Testis (tissue), 2 donors: ENCODE results near the gene PSME2.

Experiments used
- CTCF ChIP-seq, 3 experiments: fragments of 450-650 bp in 2 of 3; fragments of 200-600 bp in 1 of 3; sonication (generic) in 1 of 3; IDR thresholded peaks; one replicate each; pipeline ENCODE4 v1.5.1; 2016 to 2019; ENCODE audit warnings: antibody characterized with exemption in 3 of 3, mild to moderate bottlenecking in 2 of 3, moderate library complexity in 1 of 3
- POLR2A ChIP-seq: fragments of 450-650 bp; IDR thresholded peaks from one replicate; pipeline ENCODE4 v1.6.1; 2017; ENCODE audit warnings: antibody characterized with exemption, mild to moderate bottlenecking, moderate library complexity

GRCh38 chr14:24147761-24148428, 1.5 kb upstream of the PSME2 start:
- no peak for TF ChIP-seq CTCF (IDR thresholded peaks at IDR 0.05)
- TF ChIP-seq POLR2A, result no peak
